C4-2B (cell line): ENCODE measurements around the gene ANAPC2.

Source experiments
- H3K27ac ChIP-seq: fragments of 450-650 bp; 2 replicates; pipeline ENCODE4 v1.5.1; 2017
- ZFX ChIP-seq: fragments of 450-650 bp; IDR thresholded peaks from 2 replicates; pipeline ENCODE4 v1.6.1; 2017
- TF ChIP-seq, protein P1 (sequence below): fragments of 450-650 bp; conservative IDR thresholded peaks from 2 replicates; pipeline ENCODE4 v1.5.1; 2017; ENCODE audit warnings: mild to moderate bottlenecking

The ANAPC2 gene

GRCh38 chr9:137219757-137220316 lies 31.5 kb upstream of the ANAPC2 start:
- TF ChIP-seq ZFX: no peak
- TF ChIP-seq, protein P1, sequence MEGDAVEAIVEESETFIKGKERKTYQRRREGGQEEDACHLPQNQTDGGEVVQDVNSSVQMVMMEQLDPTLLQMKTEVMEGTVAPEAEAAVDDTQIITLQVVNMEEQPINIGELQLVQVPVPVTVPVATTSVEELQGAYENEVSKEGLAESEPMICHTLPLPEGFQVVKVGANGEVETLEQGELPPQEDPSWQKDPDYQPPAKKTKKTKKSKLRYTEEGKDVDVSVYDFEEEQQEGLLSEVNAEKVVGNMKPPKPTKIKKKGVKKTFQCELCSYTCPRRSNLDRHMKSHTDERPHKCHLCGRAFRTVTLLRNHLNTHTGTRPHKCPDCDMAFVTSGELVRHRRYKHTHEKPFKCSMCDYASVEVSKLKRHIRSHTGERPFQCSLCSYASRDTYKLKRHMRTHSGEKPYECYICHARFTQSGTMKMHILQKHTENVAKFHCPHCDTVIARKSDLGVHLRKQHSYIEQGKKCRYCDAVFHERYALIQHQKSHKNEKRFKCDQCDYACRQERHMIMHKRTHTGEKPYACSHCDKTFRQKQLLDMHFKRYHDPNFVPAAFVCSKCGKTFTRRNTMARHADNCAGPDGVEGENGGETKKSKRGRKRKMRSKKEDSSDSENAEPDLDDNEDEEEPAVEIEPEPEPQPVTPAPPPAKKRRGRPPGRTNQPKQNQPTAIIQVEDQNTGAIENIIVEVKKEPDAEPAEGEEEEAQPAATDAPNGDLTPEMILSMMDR: no peak
- peak overlapping the region; percentile 98 for H3K27ac ChIP-seq

- TF ChIP-seq, protein P1: no peak
- no peak for TF ChIP-seq ZFX
- peak overlapping the region; percentile 98 for H3K27ac ChIP-seq
Observed at GRCh38 chr9:137218754-137219271, 30.5 kb upstream of the ANAPC2 start.

DNA sequence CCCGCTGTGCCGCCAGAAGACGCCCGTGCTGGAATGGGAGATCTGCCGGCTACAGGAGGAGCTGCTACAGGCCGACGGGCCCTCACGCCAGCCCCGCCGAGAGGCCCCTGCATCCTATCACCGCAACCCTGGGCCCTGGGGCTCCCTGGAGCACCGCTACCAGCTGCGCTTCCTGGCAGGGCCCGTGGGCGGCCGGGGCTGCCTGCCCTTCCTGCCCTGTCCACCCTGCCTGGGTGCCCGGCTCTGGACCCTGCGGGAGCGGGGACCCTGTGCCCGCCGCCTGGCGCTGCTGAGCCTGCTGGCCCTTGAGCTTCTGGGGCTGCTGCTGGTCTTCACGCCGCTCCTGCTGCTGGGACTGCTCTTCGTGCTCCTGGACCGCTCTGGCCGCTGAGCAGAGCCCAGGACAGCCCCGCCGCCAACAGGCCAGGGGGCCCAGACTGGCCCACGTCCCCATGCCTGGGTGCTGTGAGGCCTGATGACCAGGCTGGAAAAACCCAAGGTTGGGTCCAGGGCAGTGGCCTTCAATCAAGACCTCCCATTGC lies 29.9 kb upstream of the ANAPC2 start:
- peak overlapping the region; percentile 98 for H3K27ac ChIP-seq

GRCh38 chr9:137217276-137218211 lies 29.2 kb upstream of the ANAPC2 start:
- TF ChIP-seq, protein P1: no peak; the same call in 1 of the 2 replicates
- TF ChIP-seq ZFX: no peak; the same call in 1 of the 2 replicates
- H3K27ac ChIP-seq: peak overlapping the region; percentile 98

More for the DNA sequence above, 29.9 kb upstream of the ANAPC2 start:
- TF ChIP-seq, protein P1: no peak
- TF ChIP-seq ZFX: 0 out of 2 replicates have a peak, but pooled peaks have one; percentile 51

- H3K27ac ChIP-seq: peak overlapping the region; percentile 98
- TF ChIP-seq, protein P1: no peak
- no peak for TF ChIP-seq ZFX
Observed at GRCh38 chr9:137216188-137216965, 28.0 kb upstream of the ANAPC2 start.

GRCh38 chr9:137215196-137215986 lies 27.0 kb upstream of the ANAPC2 start:
- no peak for TF ChIP-seq ZFX
- no peak overlapping the region for H3K27ac ChIP-seq

- TF ChIP-seq ZFX: no peak
- TF ChIP-seq, protein P1: no peak
- no peak overlapping the region for H3K27ac ChIP-seq
Observed at GRCh38 chr9:137214620-137215019, 26.3 kb upstream of the ANAPC2 start.
